Naive thymus-derived CD4-positive, alpha-beta T cell (primary cell): Measurements from ENCODE around the gene STRBP. TPM values are rescaled to one million over a fixed set of nuclear protein-coding genes. Genes with fewer than 3 reads are reported as not detected.

Experiments
- ATAC-seq: fragments of 150-1000 bp; cut with Tn5 transposase; 2 replicates; pipeline ENCODE4 v1.10.0; 2021; ENCODE audit warnings: mild to moderate bottlenecking, moderate library complexity
- CTCF ChIA-PET: fragments of 350-600 bp; sonication (Branson Sonifier 250); formaldehyde crosslinking; loops from one replicate; lab custom pipeline; 2021; ENCODE audit warnings: antibody characterized with exemption; lab: Charles Lee
- POLR2A ChIA-PET: fragments of 350-600 bp; sonication (Branson Sonifier 250); formaldehyde crosslinking; loops from one replicate; lab custom pipeline; 2021; ENCODE audit warnings: antibody characterized with exemption, inconsistent platforms; lab: Charles Lee
- DNase-seq, 9 donors: peaks; one replicate each; pipeline versions ENCODE4 v3.0.0 to v3.0.0-alpha.2; 2020 to 2022; ENCODE audit warnings: mixed read lengths in 1 of 9
- H3K27ac ChIP-seq: one replicate; pipeline ENCODE4 v1.7.0; 2013; ENCODE audit warnings: mild to moderate bottlenecking, low read depth, low read length, moderate library complexity
- H3K27me3 ChIP-seq, 2 donors: one replicate each; pipeline ENCODE4 v1.7.0; 2013; ENCODE audit warnings: low read length in 2 of 2, mild to moderate bottlenecking in 2 of 2, moderate library complexity in 2 of 2; ENCODE audit not compliant: control insufficient read depth in 2 of 2, insufficient read depth in 2 of 2
- H3K36me3 ChIP-seq, 3 experiments: 1 replicate in 2 of 3; 2 replicates in 1 of 3; pipeline ENCODE4 v1.7.0; 2013; ENCODE audit warnings: low read length in 3 of 3, mild to moderate bottlenecking in 3 of 3, moderate library complexity in 1 of 3; ENCODE audit not compliant: insufficient read depth in 3 of 3, control insufficient read depth in 2 of 3
- H3K4me1 ChIP-seq, 2 donors: one replicate each; pipeline ENCODE4 v1.7.0; 2013; ENCODE audit warnings: low read length in 2 of 2, mild to moderate bottlenecking in 2 of 2, moderate library complexity in 1 of 2; ENCODE audit not compliant: control insufficient read depth in 2 of 2, insufficient read depth in 2 of 2
- H3K4me3 ChIP-seq: 2 replicates; pipeline ENCODE4 v1.7.0; 2013; ENCODE audit warnings: mild to moderate bottlenecking, low read length
- H3K9me3 ChIP-seq, 3 experiments: 1 replicate in 2 of 3; 2 replicates in 1 of 3; pipeline ENCODE4 v1.7.0; 2013; ENCODE audit warnings: low read length in 3 of 3; ENCODE audit not compliant: control insufficient read depth in 2 of 3
- H3K27ac Mint-ChIP-seq, 9 donors: one replicate each; pipeline ENCODE4 v1.8.0; 2020 to 2022; ENCODE audit warnings: mixed read lengths in 9 of 9, mild to moderate bottlenecking in 8 of 9, moderate library complexity in 5 of 9, inconsistent platforms in 2 of 9
- H3K27me3 Mint-ChIP-seq, 5 donors: one replicate each; pipeline ENCODE4 v1.8.0; 2021 to 2022; ENCODE audit warnings: mixed read lengths in 5 of 5, mild to moderate bottlenecking in 1 of 5
- H3K36me3 Mint-ChIP-seq, 5 donors: one replicate each; pipeline ENCODE4 v1.8.0; 2020 to 2022; ENCODE audit warnings: mixed read lengths in 5 of 5, mild to moderate bottlenecking in 3 of 5, inconsistent platforms in 1 of 5
- H3K4me1 Mint-ChIP-seq, 7 donors: one replicate each; pipeline ENCODE4 v1.8.0; 2020 to 2022; ENCODE audit warnings: mixed read lengths in 7 of 7, mild to moderate bottlenecking in 3 of 7, inconsistent platforms in 1 of 7
- H3K4me3 Mint-ChIP-seq, 10 donors: one replicate each; pipeline ENCODE4 v1.8.0; 2020 to 2022; ENCODE audit warnings: mild to moderate bottlenecking in 10 of 10, mixed read lengths in 10 of 10, moderate library complexity in 6 of 10, inconsistent platforms in 2 of 10
- H3K9me3 Mint-ChIP-seq, 11 donors: one replicate each; pipeline ENCODE4 v1.8.0; 2020 to 2022; ENCODE audit warnings: mixed read lengths in 11 of 11, mild to moderate bottlenecking in 4 of 11, inconsistent platforms in 1 of 11, moderate library complexity in 1 of 11
- intact Hi-C, 2 donors: fragments of 100-400 bp; cut with micrococcal nuclease; formaldehyde crosslinking; loops; one replicate each; pipeline ENCODE4 v1.15.1; 2023
- polyA plus RNA-seq, 2 donors: library from polyadenylated mRNA; unstranded; fragments of 300-500 nt; fragmentation: Illumina TruSeq; gene quantifications; one replicate each; pipeline ENCODE4 v1.2.3, GENCODE V29; 2021
- total RNA-seq, 6 experiments: library from RNA in 5 of 6; stranded (reverse) in 5 of 6; gene quantifications; 1 replicate in 5 of 6; 2 replicates in 1 of 6; pipeline ENCODE4 v1.2.3 and lab custom pipeline; 2021 to 2026

Gene STRBP
- total and polyA plus RNA-seq, 7 experiments from 2014 or later: 14.5 to 28.8 (median 20.6) TPM

- peaks cover 0 to 5% of the 10 kb centered on the region in 2 donors for H3K4me1 ChIP-seq
- H3K4me3 ChIP-seq: no peak overlapping the region
- DNase-seq: no peak
- no peaks in the 10 kb centered on the region for H3K27me3 ChIP-seq
- no peaks in the 10 kb centered on the region for H3K36me3 ChIP-seq
- no peaks in the 10 kb centered on the region for H3K9me3 ChIP-seq
- Mint-ChIP-seq H3K27ac (peak overlapping the region in 1 of 9 donors; percentile 2), H3K4me3 (no peak overlapping the region), H3K36me3 (peaks cover 0 to 15% (median 4%) of the 10 kb centered on the region in 5 donors), H3K27me3 (no peaks in the 10 kb centered on the region), H3K4me1 (peaks cover 3 to 84% (median 70%) of the 10 kb centered on the region in 7 donors), H3K9me3 (peaks cover 0 to 2% (median 0%) of the 10 kb centered on the region in 11 donors)
- ChIA-PET CTCF (no interaction called here), POLR2A (interaction anchor here (2.1 kb wide), 1 partner anchor 9 kb away, joined by 14 read pairs; no protein-coding TSS in a partner anchor)
- no peak overlapping the region for H3K27ac ChIP-seq
- intact Hi-C loops: loop anchor here (10.0 kb wide), 4 partner anchors 76 to 1154 kb away; partner anchors contain the start of genes PSMB7 (in 1 of the 2), RABGAP1 (in 1 of the 2) and RC3H2 (in 1 of the 2)
- ATAC-seq: no peak
Measured at GRCh38 chr9:123260340-123260739, 8.0 kb downstream of the STRBP start.

DNA sequence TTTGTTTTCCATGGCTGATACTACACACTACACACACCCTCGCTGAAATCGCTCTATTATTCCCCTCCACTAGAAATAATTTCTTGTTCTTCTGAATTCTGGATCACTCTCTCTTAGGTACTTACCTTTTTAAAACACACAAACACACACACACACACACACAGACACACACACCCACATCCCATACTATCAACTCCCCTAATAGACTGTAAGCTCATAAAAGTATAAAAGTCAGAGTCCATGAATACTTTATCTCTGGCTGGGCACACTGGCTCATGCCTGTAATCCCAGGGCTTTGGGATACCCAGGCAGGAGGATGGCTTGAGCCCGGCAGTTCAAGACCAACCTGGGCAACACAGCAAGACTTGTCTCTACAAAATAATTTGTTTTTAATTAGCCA is 11.1 kb downstream of the STRBP start:
- Histone ChIP-seq H3K27ac (no peak overlapping the region), H3K4me1 (no peaks in the 10 kb centered on the region), H3K27me3 (no peaks in the 10 kb centered on the region), H3K4me3 (no peak overlapping the region), H3K36me3 (no peaks in the 10 kb centered on the region), H3K9me3 (no peaks in the 10 kb centered on the region)
- Mint-ChIP-seq H3K4me3 (no peak overlapping the region), H3K9me3 (peaks cover 0 to 2% (median 0%) of the 10 kb centered on the region in 11 donors), H3K36me3 (peaks cover 0 to 18% (median 8%) of the 10 kb centered on the region in 5 donors), H3K4me1 (peaks cover 3 to 79% (median 59%) of the 10 kb centered on the region in 7 donors), H3K27ac (no peak overlapping the region), H3K27me3 (no peaks in the 10 kb centered on the region)
- intact Hi-C loops: no loop called here
- ChIA-PET CTCF (no interaction called here), POLR2A (no interaction called here)
- no peak for ATAC-seq
- no peak for DNase-seq

DNA sequence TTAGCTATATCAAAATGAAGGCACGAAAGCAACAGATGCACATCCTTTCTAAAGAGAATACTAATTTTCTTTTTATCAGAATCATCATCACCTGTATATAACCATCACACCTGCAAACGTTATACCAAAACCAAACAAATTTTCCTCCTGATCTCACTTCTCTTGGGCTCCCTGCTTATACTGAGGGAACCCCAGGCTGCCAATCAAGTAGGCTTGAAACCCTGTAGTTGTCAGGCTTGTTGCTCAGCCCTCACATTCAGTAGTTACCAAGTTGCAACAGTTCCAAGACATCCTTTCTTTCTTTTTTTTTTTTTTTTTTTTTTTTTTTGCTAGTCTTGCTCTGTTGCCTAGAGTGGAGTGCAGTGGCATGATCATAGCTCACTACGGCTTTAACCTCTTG is 12.7 kb downstream of the STRBP start:
- H3K4me3 Mint-ChIP-seq: no peak overlapping the region
- H3K4me3 ChIP-seq: no peak overlapping the region
- H3K27me3 ChIP-seq: no peaks in the 10 kb centered on the region
- no peaks in the 10 kb centered on the region for H3K9me3 ChIP-seq
- intact Hi-C loops: no loop called here
- peaks cover 0 to 20% (median 8%) of the 10 kb centered on the region in 5 donors for H3K36me3 Mint-ChIP-seq
- ATAC-seq: no peak
- peaks cover 0 to 2% (median 0%) of the 10 kb centered on the region in 11 donors for H3K9me3 Mint-ChIP-seq
- no peak for DNase-seq
- H3K27ac ChIP-seq: no peak overlapping the region
- no peaks in the 10 kb centered on the region for H3K36me3 ChIP-seq
- H3K4me1 Mint-ChIP-seq: peaks cover 8 to 77% (median 54%) of the 10 kb centered on the region in 7 donors
- H3K4me1 ChIP-seq: no peaks in the 10 kb centered on the region
- ChIA-PET CTCF (interaction anchor here (0.7 kb wide), 1 partner anchor 11 kb away, joined by 3 read pairs; no protein-coding TSS in a partner anchor), POLR2A (interaction anchor here (1.0 kb wide), 1 partner anchor 10 kb away, joined by 3 read pairs; no protein-coding TSS in a partner anchor)
- H3K27ac Mint-ChIP-seq: no peak overlapping the region
- H3K27me3 Mint-ChIP-seq: no peaks in the 10 kb centered on the region

- H3K9me3 Mint-ChIP-seq: peaks cover 0 to 2% (median 0%) of the 10 kb centered on the region in 11 donors
- no peaks in the 10 kb centered on the region for H3K4me1 ChIP-seq
- no peak overlapping the region for H3K4me3 ChIP-seq
- intact Hi-C loops: no loop called here
- peaks cover 0 to 15% (median 8%) of the 10 kb centered on the region in 5 donors for H3K36me3 Mint-ChIP-seq
- H3K4me1 Mint-ChIP-seq: peaks cover 5 to 56% (median 39%) of the 10 kb centered on the region in 7 donors
- H3K27me3 Mint-ChIP-seq: no peaks in the 10 kb centered on the region
- CTCF ChIA-PET: no interaction called here
- no peaks in the 10 kb centered on the region for H3K36me3 ChIP-seq
- H3K27me3 ChIP-seq: no peaks in the 10 kb centered on the region
- POLR2A ChIA-PET: no interaction called here
- no peak overlapping the region for H3K4me3 Mint-ChIP-seq
- ATAC-seq (no peak), DNase-seq (no peak)
- no peaks in the 10 kb centered on the region for H3K9me3 ChIP-seq
- H3K27ac Mint-ChIP-seq: no peak overlapping the region
- H3K27ac ChIP-seq: no peak overlapping the region
Measured at GRCh38 chr9:123253204-123253603, 15.2 kb downstream of the STRBP start.

GRCh38 chr9:123251741-123252140 is 16.6 kb downstream of the STRBP start:
- ATAC-seq: no peak
- Histone ChIP-seq H3K27ac (no peak overlapping the region), H3K27me3 (no peaks in the 10 kb centered on the region), H3K36me3 (no peaks in the 10 kb centered on the region), H3K9me3 (no peaks in the 10 kb centered on the region), H3K4me3 (no peak overlapping the region), H3K4me1 (no peaks in the 10 kb centered on the region)
- POLR2A ChIA-PET: interaction anchor here (1.3 kb wide), 1 partner anchor 13 kb away, joined by 3 read pairs; no protein-coding TSS in a partner anchor
- H3K27me3 Mint-ChIP-seq: no peaks in the 10 kb centered on the region
- no peak overlapping the region for H3K27ac Mint-ChIP-seq
- CTCF ChIA-PET: interaction anchor here (0.6 to 1.3 kb wide), 2 partner anchors 8 to 11 kb away, joined by 3 read pairs; no protein-coding TSS in a partner anchor
- peaks cover 0 to 1% (median 0%) of the 10 kb centered on the region in 11 donors for H3K9me3 Mint-ChIP-seq
- H3K4me3 Mint-ChIP-seq: no peak overlapping the region
- intact Hi-C loops: no loop called here
- peaks cover 0 to 16% (median 8%) of the 10 kb centered on the region in 5 donors for H3K36me3 Mint-ChIP-seq
- DNase-seq: no peak
- H3K4me1 Mint-ChIP-seq: peaks cover 5 to 58% (median 34%) of the 10 kb centered on the region in 7 donors

GRCh38 chr9:123251324-123251723 is 17.1 kb downstream of the STRBP start:
- no peak overlapping the region for H3K4me3 ChIP-seq
- intact Hi-C loops: no loop called here

More at GRCh38 chr9:123251324-123251723, 17.1 kb downstream of the STRBP start:
- Mint-ChIP-seq H3K27ac (no peak overlapping the region), H3K4me1 (peaks cover 5 to 58% (median 35%) of the 10 kb centered on the region in 7 donors), H3K9me3 (peaks cover 0 to 1% (median 0%) of the 10 kb centered on the region in 11 donors), H3K36me3 (peaks cover 0 to 16% (median 7%) of the 10 kb centered on the region in 5 donors), H3K27me3 (no peaks in the 10 kb centered on the region), H3K4me3 (no peak overlapping the region)
- H3K4me1 ChIP-seq: no peaks in the 10 kb centered on the region
- ChIA-PET POLR2A (interaction anchor here (1.3 kb wide), 1 partner anchor 13 kb away, joined by 3 read pairs; no protein-coding TSS in a partner anchor), CTCF (interaction anchor here (0.6 to 1.3 kb wide), 2 partner anchors 8 to 12 kb away, joined by 3 read pairs; no protein-coding TSS in a partner anchor)
- H3K9me3 ChIP-seq: no peaks in the 10 kb centered on the region
- no peaks in the 10 kb centered on the region for H3K27me3 ChIP-seq
- no peak for ATAC-seq
- DNase-seq: no peak
- H3K36me3 ChIP-seq: no peaks in the 10 kb centered on the region
- H3K27ac ChIP-seq: no peak overlapping the region
